LNCaP clone FGC (cell line): ENCODE data around the gene PRR36.
A peak's percentile ranks its signal among the peaks of the same experiment; 100 is the strongest.

ENCODE experiments used
- DNase-seq: peaks from one replicate; pipeline ENCODE4 v3.0.0-alpha.2; 2011; ENCODE audit warnings: low read depth
- H3K4me3 ChIP-seq: 2 replicates; pipeline ENCODE4 v1.5.1; 2011; ENCODE audit warnings: mild to moderate bottlenecking, low read depth, low read length, control low read depth
- TF ChIP-seq, protein P1 (sequence below): IDR thresholded peaks from 2 replicates; pipeline ENCODE4 v1.5.1; 2012; ENCODE audit warnings: mild to moderate bottlenecking; ENCODE audit not compliant: control insufficient read depth, insufficient read depth; ENCODE audit errors: extremely low read depth

Gene PRR36

DNA sequence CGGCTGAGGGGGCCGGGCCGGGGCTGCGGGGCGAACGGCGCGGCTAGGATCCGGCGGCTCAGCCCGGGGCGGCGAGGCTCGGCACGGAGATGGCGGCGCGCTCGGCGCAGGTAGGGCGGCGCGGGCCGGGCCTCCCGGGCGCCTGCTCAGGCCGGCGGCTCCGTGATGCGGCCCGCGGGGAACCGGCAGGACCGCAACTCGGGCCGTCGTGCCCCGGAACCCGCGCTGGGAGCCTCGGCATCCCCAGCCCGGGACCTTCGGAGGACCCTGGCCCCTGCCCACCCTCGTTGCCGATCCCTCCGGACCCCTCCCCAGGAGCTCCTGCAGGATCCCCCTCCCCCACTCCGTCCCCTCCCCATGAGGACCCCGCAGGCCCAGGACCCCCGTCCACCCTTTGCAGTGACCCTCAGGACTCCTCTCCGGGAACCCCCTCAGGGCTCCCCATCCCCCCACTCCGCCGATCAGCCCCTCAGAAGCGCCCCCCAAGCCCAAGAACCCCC, 43.9 kb downstream of the PRR36 start:
- DNase-seq: no peak
- TF ChIP-seq, protein P1, sequence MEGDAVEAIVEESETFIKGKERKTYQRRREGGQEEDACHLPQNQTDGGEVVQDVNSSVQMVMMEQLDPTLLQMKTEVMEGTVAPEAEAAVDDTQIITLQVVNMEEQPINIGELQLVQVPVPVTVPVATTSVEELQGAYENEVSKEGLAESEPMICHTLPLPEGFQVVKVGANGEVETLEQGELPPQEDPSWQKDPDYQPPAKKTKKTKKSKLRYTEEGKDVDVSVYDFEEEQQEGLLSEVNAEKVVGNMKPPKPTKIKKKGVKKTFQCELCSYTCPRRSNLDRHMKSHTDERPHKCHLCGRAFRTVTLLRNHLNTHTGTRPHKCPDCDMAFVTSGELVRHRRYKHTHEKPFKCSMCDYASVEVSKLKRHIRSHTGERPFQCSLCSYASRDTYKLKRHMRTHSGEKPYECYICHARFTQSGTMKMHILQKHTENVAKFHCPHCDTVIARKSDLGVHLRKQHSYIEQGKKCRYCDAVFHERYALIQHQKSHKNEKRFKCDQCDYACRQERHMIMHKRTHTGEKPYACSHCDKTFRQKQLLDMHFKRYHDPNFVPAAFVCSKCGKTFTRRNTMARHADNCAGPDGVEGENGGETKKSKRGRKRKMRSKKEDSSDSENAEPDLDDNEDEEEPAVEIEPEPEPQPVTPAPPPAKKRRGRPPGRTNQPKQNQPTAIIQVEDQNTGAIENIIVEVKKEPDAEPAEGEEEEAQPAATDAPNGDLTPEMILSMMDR: no peak
- H3K4me3 ChIP-seq: peak overlapping the region; percentile 61

DNA sequence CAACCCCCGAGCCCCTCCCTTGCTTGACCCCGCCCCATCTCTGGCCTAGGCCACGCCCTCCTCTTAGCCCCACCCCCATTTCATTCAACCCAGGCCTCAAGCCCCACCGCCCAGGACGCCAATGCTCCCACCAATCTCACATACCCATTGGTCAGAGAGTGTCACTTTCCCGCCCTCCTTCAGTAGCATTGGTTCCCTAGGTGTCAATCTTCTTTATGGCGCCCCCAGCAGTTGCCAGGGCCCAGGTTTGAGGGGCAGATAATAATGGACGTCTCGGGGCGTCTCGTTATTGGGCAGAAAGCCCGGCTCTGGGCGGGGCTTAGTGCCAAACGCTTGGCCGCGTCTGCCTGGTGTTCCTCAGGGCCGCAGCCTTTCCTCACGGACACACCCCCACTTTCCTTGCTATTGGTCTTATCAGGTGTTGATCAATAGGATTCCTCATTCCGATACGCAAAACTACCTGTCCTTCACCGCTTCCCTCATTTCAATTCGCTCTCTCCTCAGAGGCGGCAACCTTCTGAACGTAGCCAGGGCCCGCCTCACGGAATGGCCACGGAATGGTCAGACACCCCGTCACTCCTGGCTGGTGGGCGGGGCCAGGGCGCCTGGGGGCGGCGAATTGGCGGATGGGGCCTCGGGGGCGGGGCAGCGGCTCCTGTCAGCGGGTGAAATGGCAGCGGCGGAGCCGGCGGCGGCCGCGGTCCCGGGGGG, 44.5 kb downstream of the PRR36 start, which contains the start of gene EVI5L:
Gene EVI5L, plus strand, starts transcription at position 658 of the 711 bp plus-strand sequence. CDS start 16,325 bp downstream, outside the sequence.
- TF ChIP-seq, protein P1: no peak
- peak within 1 kb of the TSS; percentile 61 for H3K4me3 ChIP-seq
- peak; percentile 100 for DNase-seq

DNA sequence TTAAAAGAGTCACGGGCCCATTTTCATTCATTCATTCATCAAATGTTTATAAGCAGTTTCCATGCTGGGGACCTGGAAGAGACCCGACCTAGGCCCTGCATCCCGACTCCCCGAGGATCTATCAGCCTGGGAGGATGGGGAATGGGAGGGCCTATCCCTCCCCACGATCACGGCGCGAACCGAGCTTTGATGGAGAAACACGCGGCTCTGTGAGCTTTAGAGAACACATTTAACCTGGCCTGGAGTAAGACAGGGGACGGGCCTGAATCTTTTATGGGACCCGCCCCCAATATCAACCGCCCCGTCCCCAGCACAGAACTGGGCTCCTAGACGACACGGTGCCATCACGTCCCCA, 45.0 kb downstream of the PRR36 start:
- peak overlapping the region; percentile 40 for H3K4me3 ChIP-seq
- TF ChIP-seq, protein P1: no peak
- no peak for DNase-seq

DNA sequence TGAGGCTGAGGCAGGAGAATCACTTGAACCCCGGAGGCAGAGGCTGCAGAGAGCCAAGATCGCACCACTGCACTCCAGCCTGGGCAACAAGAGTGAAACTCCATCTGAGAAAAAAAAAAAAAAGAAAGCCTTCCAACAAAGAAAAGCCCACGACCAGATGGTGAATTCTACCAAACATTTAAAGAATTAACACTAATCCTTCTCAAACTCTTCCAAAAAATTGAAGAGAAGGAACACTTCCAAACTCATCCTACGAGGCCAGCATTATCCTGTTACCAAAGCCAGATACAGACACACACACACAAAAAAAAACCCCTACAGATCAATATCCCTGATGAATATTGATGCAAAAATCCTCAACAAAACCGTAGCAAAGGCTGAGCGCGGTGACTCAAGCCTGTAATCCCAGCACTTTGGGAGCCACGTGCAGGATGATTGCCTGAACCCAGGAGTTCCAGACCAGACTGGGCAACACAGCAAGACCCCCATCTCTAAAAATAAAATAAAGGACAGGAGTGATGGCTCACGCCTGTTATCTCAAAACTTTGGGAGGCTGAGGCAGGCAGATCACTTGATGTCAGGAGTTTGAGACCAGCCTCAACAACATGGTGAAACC, 50.4 kb downstream of the PRR36 start:
- no peak overlapping the region for H3K4me3 ChIP-seq
- TF ChIP-seq, protein P1: no peak
- DNase-seq: no peak

DNA sequence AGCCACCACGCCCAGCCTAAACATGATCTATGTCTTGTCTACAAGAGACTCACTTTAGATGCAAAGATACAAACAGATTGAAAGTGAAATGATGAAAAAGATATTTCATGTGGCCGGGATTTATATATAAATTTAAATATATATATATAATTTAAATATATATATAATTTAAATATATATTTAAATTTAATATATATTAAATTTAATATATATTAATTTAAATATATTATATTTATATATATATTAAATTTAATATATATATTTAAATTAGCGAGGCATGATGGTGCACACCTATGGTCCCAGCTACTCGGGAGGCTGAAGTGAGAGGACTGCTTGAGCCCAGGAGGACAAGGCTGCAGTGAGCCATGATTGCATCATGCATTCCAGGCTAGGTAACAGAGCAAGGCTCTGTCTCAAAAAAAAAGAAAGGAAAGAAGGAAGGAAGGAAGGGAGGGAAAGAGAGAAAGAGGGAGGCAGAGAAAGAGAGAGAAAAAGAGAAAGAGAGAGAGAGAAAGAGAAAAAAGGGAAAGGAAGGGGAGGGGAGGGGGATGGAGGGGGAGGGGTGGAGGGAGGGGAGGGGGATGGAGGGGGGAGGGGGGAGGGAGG, 51.2 kb downstream of the PRR36 start:
- TF ChIP-seq, protein P1: no peak
- no peak overlapping the region for H3K4me3 ChIP-seq

DNA sequence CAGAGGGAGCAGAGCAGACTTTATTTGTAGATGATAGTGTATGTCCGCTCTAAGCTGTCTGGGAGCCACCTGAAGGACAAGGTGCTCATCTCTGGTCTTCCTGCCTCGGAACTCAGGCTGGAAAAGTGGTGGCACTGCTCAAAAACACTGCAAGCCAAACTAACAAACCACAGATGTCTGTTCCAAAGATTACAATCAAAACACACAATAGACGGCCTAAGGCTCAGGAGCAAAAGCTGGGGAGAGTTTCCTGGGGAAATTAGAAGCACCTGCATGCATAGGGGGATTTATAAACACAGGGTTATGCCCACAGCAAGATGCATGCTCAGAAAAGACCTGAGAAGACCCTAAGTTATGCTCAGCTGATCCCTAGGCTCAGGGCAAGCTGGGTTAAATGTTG, 53.6 kb downstream of the PRR36 start:
- TF ChIP-seq, protein P1: no peak
- no peak overlapping the region for H3K4me3 ChIP-seq
- no peak for DNase-seq

More for the DNA sequence above, 51.2 kb downstream of the PRR36 start:
- no peak for DNase-seq

DNA sequence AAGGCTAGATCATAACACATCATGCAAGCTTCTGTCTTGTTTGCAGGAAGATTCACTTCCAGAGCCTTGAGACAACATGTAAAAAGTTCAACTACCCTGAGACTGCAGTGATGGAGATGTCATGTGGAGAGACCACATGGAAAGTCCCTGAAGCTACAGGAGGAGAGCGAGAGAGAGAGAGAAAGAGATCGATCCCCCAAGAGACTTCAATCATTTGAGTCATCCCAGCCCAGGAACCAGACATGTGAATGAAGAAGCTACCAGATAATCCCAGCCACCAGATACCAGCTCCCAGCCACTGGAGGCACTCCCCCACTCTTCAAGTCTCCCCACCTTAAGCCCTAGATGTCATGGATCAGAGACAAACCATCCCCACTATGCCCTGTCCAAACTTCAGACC, 54.9 kb downstream of the PRR36 start:
- no peak for DNase-seq
- H3K4me3 ChIP-seq: no peak overlapping the region
- TF ChIP-seq, protein P1: no peak
